RWPE2 (cell line): ENCODE data around the gene SMYD3.

Experiments used
- ATAC-seq: fragments of 200-7000 bp; cut with Tn5 transposase; 3 replicates; pipeline ENCODE4 v1.9.1; 2021; ENCODE audit warnings: low read depth
- DNase-seq: peaks from one replicate; pipeline ENCODE4 v3.0.0-alpha.2; 2020; ENCODE audit warnings: low spot score
- H3K27ac ChIP-seq: fragments of 450-650 bp; 2 replicates; pipeline ENCODE4 v1.5.1; 2017; ENCODE audit warnings: mild to moderate bottlenecking; ENCODE audit not compliant: poor library complexity, severe bottlenecking
- H3K27me3 ChIP-seq: fragments of 250-450 bp; sonication (Bioruptor Pico); 2 replicates; pipeline ENCODE4 v1.5.1; 2021; ENCODE audit warnings: mild to moderate bottlenecking, moderate library complexity; ENCODE audit not compliant: insufficient read depth, poor library complexity, severe bottlenecking
- H3K36me3 ChIP-seq: fragments of 250-450 bp; sonication (Bioruptor Pico); 2 replicates; pipeline ENCODE4 v1.5.1; 2020; ENCODE audit warnings: low read depth, mild to moderate bottlenecking, moderate library complexity
- H3K4me1 ChIP-seq: fragments of 250-450 bp; sonication (Bioruptor Pico); 2 replicates; pipeline ENCODE4 v1.5.1; 2021; ENCODE audit warnings: mild to moderate bottlenecking, moderate library complexity; ENCODE audit not compliant: insufficient read depth, poor library complexity, severe bottlenecking
- H3K4me3 ChIP-seq: fragments of 250-450 bp; sonication (Bioruptor Pico); 2 replicates; pipeline ENCODE4 v1.5.1; 2021; ENCODE audit warnings: mild to moderate bottlenecking, moderate library complexity; ENCODE audit not compliant: severe bottlenecking
- H3K9me3 ChIP-seq: fragments of 250-450 bp; sonication (Bioruptor Pico); 2 replicates; pipeline ENCODE4 v1.5.1; 2021; ENCODE audit warnings: mild to moderate bottlenecking, moderate library complexity; ENCODE audit not compliant: severe bottlenecking
- CTCF ChIP-seq: fragments of 450-650 bp; IDR thresholded peaks from one replicate; pipeline ENCODE4 v1.5.1; 2017; ENCODE audit warnings: mild to moderate bottlenecking, moderate library complexity; ENCODE audit not compliant: poor library complexity, severe bottlenecking

SMYD3 gene

GRCh38 chr1:246093230-246093629 lies 413.8 kb downstream of the SMYD3 start:
- no peak for DNase-seq

GRCh38 chr1:246092136-246092535 lies 414.9 kb downstream of the SMYD3 start:
- DNase-seq, result no peak
- H3K27ac ChIP-seq, result no peak overlapping the region
- TF ChIP-seq CTCF, result no peak

More at GRCh38 chr1:246093230-246093629, 413.8 kb downstream of the SMYD3 start:
- Histone ChIP-seq H3K4me3 (no peak overlapping the region), H3K36me3 (no peaks in the 10 kb centered on the region), H3K9me3 (no peaks in the 10 kb centered on the region), H3K27me3 (no peaks in the 10 kb centered on the region), H3K27ac (no peak overlapping the region), H3K4me1 (no peaks in the 10 kb centered on the region)
- no peak for TF ChIP-seq CTCF
- ATAC-seq, result no peak

GRCh38 chr1:246091477-246091876 lies 415.6 kb downstream of the SMYD3 start:
- H3K9me3 ChIP-seq, result no peaks in the 10 kb centered on the region
- H3K4me1 ChIP-seq, result no peaks in the 10 kb centered on the region
- ATAC-seq, result no peak
- no peaks in the 10 kb centered on the region for H3K27me3 ChIP-seq
- DNase-seq, result no peak
- no peak overlapping the region for H3K27ac ChIP-seq
- H3K4me3 ChIP-seq, result no peak overlapping the region
- no peak for TF ChIP-seq CTCF
- no peaks in the 10 kb centered on the region for H3K36me3 ChIP-seq

More at GRCh38 chr1:246092136-246092535, 414.9 kb downstream of the SMYD3 start:
- no peaks in the 10 kb centered on the region for H3K4me1 ChIP-seq
- no peaks in the 10 kb centered on the region for H3K9me3 ChIP-seq
- no peak overlapping the region for H3K4me3 ChIP-seq
- H3K27me3 ChIP-seq, result no peaks in the 10 kb centered on the region
- H3K36me3 ChIP-seq, result no peaks in the 10 kb centered on the region
- no peak for ATAC-seq

- Histone ChIP-seq H3K4me1 (no peaks in the 10 kb centered on the region), H3K27me3 (no peaks in the 10 kb centered on the region), H3K4me3 (no peak overlapping the region), H3K36me3 (no peaks in the 10 kb centered on the region), H3K9me3 (no peaks in the 10 kb centered on the region), H3K27ac (no peak overlapping the region)
- ATAC-seq (no peak), DNase-seq (no peak)
- no peak for TF ChIP-seq CTCF
Observed at GRCh38 chr1:246086191-246086590, 420.9 kb downstream of the SMYD3 start.

GRCh38 chr1:246083416-246083815 lies 423.7 kb downstream of the SMYD3 start:
- Histone ChIP-seq H3K36me3 (no peaks in the 10 kb centered on the region), H3K4me3 (no peak overlapping the region), H3K27ac (no peak overlapping the region), H3K27me3 (no peaks in the 10 kb centered on the region), H3K9me3 (no peaks in the 10 kb centered on the region), H3K4me1 (no peaks in the 10 kb centered on the region)
- TF ChIP-seq CTCF, result no peak
- DNase-seq, result no peak
- no peak for ATAC-seq
